ENCODE results near the gene CYP8B1. TPM values are rescaled to one million over a fixed set of nuclear protein-coding genes. Genes with fewer than 3 reads are reported as not detected.

CYP8B1 gene
- polyA plus RNA-seq, 1 experiment, result not detected

GRCh38 chr3:42894698-42895579 lies 19.3 kb upstream of the CYP8B1 start:
- Histone ChIP-seq H3K27me3 (ENCODE audit: control insufficient read depth, insufficient read depth, low read length) (peaks cover 9% of the 10 kb centered on the region), H3K27ac (ENCODE audit: low read depth, low read length) (no peak overlapping the region), H3K9me3 (ENCODE audit: control insufficient read depth, insufficient read depth, low read length) (no peaks in the 10 kb centered on the region), H3K4me3 (ENCODE audit: low read depth, low read length) (no peak overlapping the region)
- no peak for TF ChIP-seq CTCF (IDR thresholded peaks at IDR 0.05; ENCODE audit: low read depth, low read length)
- DNase-seq (ENCODE audit: low read depth, low spot score), result no peak
- ChIA-PET POLR2A (no interaction called here), CTCF (interaction anchor here (0.7 to 1.5 kb wide), 2 partner anchors 57 to 67 kb away, joined by 3 to 4 read pairs; no protein-coding TSS in a partner anchor)

GRCh38 chr3:42892807-42893206 lies 17.1 kb upstream of the CYP8B1 start:
- H3K9me3 ChIP-seq (ENCODE audit: control insufficient read depth, insufficient read depth, low read length), result no peaks in the 10 kb centered on the region
- peaks cover 9% of the 10 kb centered on the region for H3K27me3 ChIP-seq (ENCODE audit: control insufficient read depth, insufficient read depth, low read length)
- no peak overlapping the region for H3K27ac ChIP-seq (ENCODE audit: low read depth, low read length)
- POLR2A ChIA-PET, result no interaction called here
- CTCF ChIA-PET, result no interaction called here
- no peak for DNase-seq (ENCODE audit: low read depth, low spot score)
- no peak overlapping the region for H3K4me3 ChIP-seq (ENCODE audit: low read depth, low read length)
- TF ChIP-seq CTCF (IDR thresholded peaks at IDR 0.05; ENCODE audit: low read depth, low read length), result no peak

- H3K4me3 ChIP-seq (ENCODE audit: low read depth, low read length), result no peak overlapping the region
- H3K27me3 ChIP-seq (ENCODE audit: control insufficient read depth, insufficient read depth, low read length), result peaks cover 12% of the 10 kb centered on the region
- no peaks in the 10 kb centered on the region for H3K9me3 ChIP-seq (ENCODE audit: control insufficient read depth, insufficient read depth, low read length)
- H3K27ac ChIP-seq (ENCODE audit: low read depth, low read length), result no peak overlapping the region
- no peak for DNase-seq (ENCODE audit: low read depth, low spot score)
- TF ChIP-seq CTCF (IDR thresholded peaks at IDR 0.05; ENCODE audit: low read depth, low read length), result no peak
- ChIA-PET POLR2A (no interaction called here), CTCF (no interaction called here)
These were observed 16.5 kb upstream of the CYP8B1 start for GRCh38 chr3:42892169-42892568.

GRCh38 chr3:42891042-42891441 lies 15.4 kb upstream of the CYP8B1 start:
- no peak overlapping the region for H3K4me3 ChIP-seq (ENCODE audit: low read depth, low read length)
- H3K9me3 ChIP-seq (ENCODE audit: control insufficient read depth, insufficient read depth, low read length), result no peaks in the 10 kb centered on the region
- no peak for TF ChIP-seq CTCF (IDR thresholded peaks at IDR 0.05; ENCODE audit: low read depth, low read length)
- no peak overlapping the region for H3K27ac ChIP-seq (ENCODE audit: low read depth, low read length)
- peaks cover 12% of the 10 kb centered on the region for H3K27me3 ChIP-seq (ENCODE audit: control insufficient read depth, insufficient read depth, low read length)
- POLR2A ChIA-PET, result no interaction called here
- CTCF ChIA-PET, result no interaction called here
- no peak for DNase-seq (ENCODE audit: low read depth, low spot score)

GRCh38 chr3:42887084-42887483 lies 11.4 kb upstream of the CYP8B1 start:
- DNase-seq (ENCODE audit: low read depth, low spot score), result no peak
- no peak overlapping the region for H3K27ac ChIP-seq (ENCODE audit: low read depth, low read length)
- no peaks in the 10 kb centered on the region for H3K9me3 ChIP-seq (ENCODE audit: control insufficient read depth, insufficient read depth, low read length)
- peaks cover 4% of the 10 kb centered on the region for H3K27me3 ChIP-seq (ENCODE audit: control insufficient read depth, insufficient read depth, low read length)
- ChIA-PET POLR2A (no interaction called here), CTCF (no interaction called here)
- TF ChIP-seq CTCF (IDR thresholded peaks at IDR 0.05; ENCODE audit: low read depth, low read length), result no peak
- no peak overlapping the region for H3K4me3 ChIP-seq (ENCODE audit: low read depth, low read length)

Measured in AG04450 (cell line).